ENCODE measurements around the gene N4BP3. TPM values are rescaled to one million over a fixed set of nuclear protein-coding genes. Genes with fewer than 3 reads are reported as not detected.

The N4BP3 gene
- total RNA-seq, 1 donor from 2014 or later: 107 TPM

GRCh38 chr5:178106556-178107239, 6.6 kb upstream of the N4BP3 start:
- no peak overlapping the region for H3K27ac Mint-ChIP-seq (ENCODE audit: unreplicated experiment)
- no peak for DNase-seq (ENCODE audit: low spot score)
- H3K27me3 Mint-ChIP-seq (ENCODE audit: unreplicated experiment): peaks cover 1% of the 10 kb centered on the region
- no peak overlapping the region for H3K4me3 Mint-ChIP-seq (ENCODE audit: unreplicated experiment)
- no peaks in the 10 kb centered on the region for H3K9me3 Mint-ChIP-seq (ENCODE audit: unreplicated experiment)
- no peak for TF ChIP-seq CTCF (IDR thresholded peaks at IDR 0.05; ENCODE audit: unreplicated experiment)
- H3K4me1 Mint-ChIP-seq (ENCODE audit: unreplicated experiment): peaks cover 9% of the 10 kb centered on the region
- H3K36me3 Mint-ChIP-seq (ENCODE audit: low read depth, unreplicated experiment): no peaks in the 10 kb centered on the region

- Mint-ChIP-seq H3K27me3 (ENCODE audit: unreplicated experiment) (peaks cover 4% of the 10 kb centered on the region), H3K4me1 (ENCODE audit: unreplicated experiment) (peaks cover 13% of the 10 kb centered on the region), H3K27ac (ENCODE audit: unreplicated experiment) (no peak overlapping the region), H3K9me3 (ENCODE audit: unreplicated experiment) (no peaks in the 10 kb centered on the region), H3K36me3 (ENCODE audit: low read depth, unreplicated experiment) (peaks cover 8% of the 10 kb centered on the region), H3K4me3 (ENCODE audit: unreplicated experiment) (no peak overlapping the region)
- no peak for DNase-seq (ENCODE audit: low spot score)
- no peak for TF ChIP-seq CTCF (IDR thresholded peaks at IDR 0.05; ENCODE audit: unreplicated experiment)
Measured at GRCh38 chr5:178107756-178108310, 5.5 kb upstream of the N4BP3 start.

GRCh38 chr5:178108446-178108845, 4.9 kb upstream of the N4BP3 start:
- Mint-ChIP-seq H3K27me3 (ENCODE audit: unreplicated experiment) (peaks cover 6% of the 10 kb centered on the region), H3K9me3 (ENCODE audit: unreplicated experiment) (no peaks in the 10 kb centered on the region), H3K27ac (ENCODE audit: unreplicated experiment) (no peak overlapping the region), H3K36me3 (ENCODE audit: low read depth, unreplicated experiment) (peaks cover 10% of the 10 kb centered on the region), H3K4me1 (ENCODE audit: unreplicated experiment) (peaks cover 15% of the 10 kb centered on the region), H3K4me3 (ENCODE audit: unreplicated experiment) (no peak overlapping the region)
- TF ChIP-seq CTCF (IDR thresholded peaks at IDR 0.05; ENCODE audit: unreplicated experiment): no peak
- no peak for DNase-seq (ENCODE audit: low spot score)

GRCh38 chr5:178108966-178109365, 4.4 kb upstream of the N4BP3 start:
- DNase-seq (ENCODE audit: low spot score): no peak
- Mint-ChIP-seq H3K4me1 (ENCODE audit: unreplicated experiment) (peaks cover 15% of the 10 kb centered on the region), H3K9me3 (ENCODE audit: unreplicated experiment) (no peaks in the 10 kb centered on the region), H3K36me3 (ENCODE audit: low read depth, unreplicated experiment) (peaks cover 10% of the 10 kb centered on the region), H3K27ac (ENCODE audit: unreplicated experiment) (no peak overlapping the region), H3K27me3 (ENCODE audit: unreplicated experiment) (peaks cover 6% of the 10 kb centered on the region), H3K4me3 (ENCODE audit: unreplicated experiment) (no peak overlapping the region)
- no peak for TF ChIP-seq CTCF (IDR thresholded peaks at IDR 0.05; ENCODE audit: unreplicated experiment)

GRCh38 chr5:178110511-178110910, 2.8 kb upstream of the N4BP3 start:
- Mint-ChIP-seq H3K27me3 (ENCODE audit: unreplicated experiment) (peaks cover 11% of the 10 kb centered on the region), H3K4me1 (ENCODE audit: unreplicated experiment) (peaks cover 18% of the 10 kb centered on the region), H3K36me3 (ENCODE audit: low read depth, unreplicated experiment) (peaks cover 18% of the 10 kb centered on the region), H3K4me3 (ENCODE audit: unreplicated experiment) (no peak overlapping the region), H3K9me3 (ENCODE audit: unreplicated experiment) (no peaks in the 10 kb centered on the region), H3K27ac (ENCODE audit: unreplicated experiment) (peak overlapping the region; percentile 27)
- DNase-seq (ENCODE audit: low spot score): no peak
- no peak for TF ChIP-seq CTCF (IDR thresholded peaks at IDR 0.05; ENCODE audit: unreplicated experiment)
